HCT116 (cell line): ENCODE measurements around the gene CLTA. TPM values are rescaled to one million over a fixed set of nuclear protein-coding genes. Genes with fewer than 3 reads are reported as not detected.

Experiments used
- ATAC-seq: fragments of 200-7000 bp; cut with Tn5 transposase; 2 replicates; pipeline ENCODE4 v1.9.1; 2020; ENCODE audit warnings: mild to moderate bottlenecking, moderate library complexity
- BruUV-seq: library from RNA; stranded (reverse); fragments of 400-500 nt; replicated peaks from 2 replicates; lab custom pipeline; 2021; lab: Mats Ljungman, UMichigan
- CTCF ChIA-PET: fragments of 300-600 bp; sonication (Branson Sonifier 250); formaldehyde crosslinking; loops from one replicate; lab custom pipeline; 2021; ENCODE audit warnings: antibody characterized with exemption; lab: Charles Lee
- POLR2A ChIA-PET: fragments of 300-600, 350-600 bp; sonication (Branson Sonifier 250); formaldehyde crosslinking; loops from one replicate; lab custom pipeline; 2021; ENCODE audit warnings: antibody characterized with exemption; lab: Charles Lee
- RAD21 ChIA-PET, 2 experiments: fragments of 300-600 bp; sonication (Branson Sonifier 250); formaldehyde crosslinking; loops; one replicate each; lab custom pipeline; 2023; ENCODE audit warnings: low total read pairs in 2 of 2; ENCODE audit not compliant: uncharacterized antibody in 2 of 2, unreplicated experiment in 2 of 2, low non-redundant PET in 1 of 2; lab: Charles Lee
- DNase-seq: peaks from one replicate; pipeline ENCODE4 v3.0.0-alpha.2; 2010; ENCODE audit warnings: low read depth, low spot score
- H2AFZ ChIP-seq: fragments of 200-600 bp; shearing (Covaris generic), sonication (generic); 2 replicates; pipeline ENCODE4 v1.6.1; 2017; ENCODE audit warnings: low read depth, mixed run types, mixed read lengths, antibody characterized with exemption, low read length; ENCODE audit not compliant: poor library complexity, severe bottlenecking
- H3K27ac ChIP-seq: 2 replicates; pipeline ENCODE4 v1.5.1; 2012; ENCODE audit warnings: low read depth, low read length
- H3K27me3 ChIP-seq: fragments of 200-600 bp; sonication (generic); 2 replicates; pipeline ENCODE4 v1.6.1; 2016; ENCODE audit warnings: mixed run types, low read length, mixed read lengths; ENCODE audit not compliant: insufficient read depth
- H3K36me3 ChIP-seq, 2 experiments: fragments of 200-500 bp in 1 of 2; fragments of 200-600 bp in 1 of 2; sonication (Bioruptor generic) in 1 of 2; sonication (generic) in 1 of 2; 2 replicates each; pipeline versions ENCODE4 v1.5.1 to v1.6.1; 2014 to 2016; ENCODE audit warnings: low read length in 2 of 2, inconsistent platforms in 1 of 2, mixed read lengths in 1 of 2, mixed run types in 1 of 2; ENCODE audit not compliant: insufficient read depth in 2 of 2, control insufficient read depth in 1 of 2
- H3K4me1 ChIP-seq, 2 experiments: fragments of 200-600 bp in 1 of 2; sonication (generic) in 1 of 2; 2 replicates each; pipeline versions ENCODE4 v1.5.1 to v1.6.1; 2012 to 2017; ENCODE audit warnings: low read length in 2 of 2, inconsistent platforms in 1 of 2, mild to moderate bottlenecking in 1 of 2, mixed read lengths in 1 of 2, mixed run types in 1 of 2, moderate library complexity in 1 of 2; ENCODE audit not compliant: insufficient read depth in 2 of 2, control insufficient read depth in 1 of 2
- H3K4me2 ChIP-seq: fragments of 200-600 bp; sonication (generic); 2 replicates; pipeline ENCODE4 v1.6.1; 2017; ENCODE audit warnings: mixed run types, low read length, mixed read lengths
- H3K4me3 ChIP-seq, 2 experiments: fragments of 200-600 bp in 1 of 2; sonication (generic) in 1 of 2; replicated peaks in 1 of 2; 2 replicates each; pipeline ENCODE4 v1.5.1; 2011 to 2016; ENCODE audit warnings: low read length in 2 of 2, control low read depth in 1 of 2, low read depth in 1 of 2, mild to moderate bottlenecking in 1 of 2, mixed read lengths in 1 of 2, mixed run types in 1 of 2
- H3K79me2 ChIP-seq: fragments of 200-600 bp; sonication (generic); 2 replicates; pipeline ENCODE4 v1.6.1; 2017; ENCODE audit warnings: mild to moderate bottlenecking, mixed run types, low read length, moderate library complexity, mixed read lengths; ENCODE audit not compliant: insufficient read depth
- H3K9ac ChIP-seq: fragments of 200-600 bp; sonication (generic); 2 replicates; pipeline ENCODE4 v1.6.1; 2016; ENCODE audit warnings: low read length, mixed read lengths
- H3K9me2 ChIP-seq: fragments of 200-600 bp; sonication (generic), shearing (Covaris generic); 2 replicates; pipeline ENCODE4 v1.6.1; 2017; ENCODE audit warnings: mixed run types, mild to moderate bottlenecking, moderate library complexity; ENCODE audit not compliant: insufficient read depth
- H3K9me3 ChIP-seq, 2 experiments: fragments of 200-500 bp in 1 of 2; fragments of 200-600 bp in 1 of 2; sonication (Bioruptor generic) in 1 of 2; sonication (generic) in 1 of 2; 2 replicates each; pipeline ENCODE4 v1.6.1; 2014 to 2017; ENCODE audit warnings: low read length in 2 of 2, mixed read lengths in 2 of 2, inconsistent platforms in 1 of 2, low read depth in 1 of 2, mild to moderate bottlenecking in 1 of 2, mixed run types in 1 of 2, moderate library complexity in 1 of 2; ENCODE audit not compliant: control insufficient read depth in 1 of 2, insufficient read depth in 1 of 2
- H4K20me1 ChIP-seq: fragments of 200-600 bp; sonication (generic), shearing (Covaris generic); 2 replicates; pipeline ENCODE4 v1.6.1; 2017; ENCODE audit warnings: mixed run types, mild to moderate bottlenecking, moderate library complexity; ENCODE audit not compliant: insufficient read depth
- ELF1 ChIP-seq: IDR thresholded peaks from 2 replicates; pipeline ENCODE4 v1.6.1; 2012; ENCODE audit warnings: low read depth, borderline replicate concordance
- EZH2phosphoT487 ChIP-seq: fragments of 200-600 bp; IDR thresholded peaks from 2 replicates; pipeline ENCODE4 v1.6.1; 2018; ENCODE audit warnings: antibody characterized with exemption, borderline replicate concordance
- SIN3A ChIP-seq: IDR thresholded peaks from 2 replicates; pipeline ENCODE4 v1.6.1; 2012; ENCODE audit warnings: low read depth
- TCF7L2 ChIP-seq: IDR thresholded peaks from 2 replicates; pipeline ENCODE4 v1.7.0; 2011; ENCODE audit warnings: borderline replicate concordance, inconsistent platforms; ENCODE audit not compliant: insufficient read depth, insufficient read length; ENCODE audit errors: extremely low read depth
- YY1 ChIP-seq: IDR thresholded peaks from 2 replicates; pipeline ENCODE4 v1.6.1; 2011; ENCODE audit warnings: low read length, low read depth, moderate library complexity, mild to moderate bottlenecking; ENCODE audit not compliant: insufficient replicate concordance; ENCODE audit errors: extremely low read depth
- ZNF274 ChIP-seq: fragments of 200-500 bp; sonication (Bioruptor generic); IDR thresholded peaks from 2 replicates; pipeline ENCODE4 v1.6.1; 2014; ENCODE audit warnings: mild to moderate bottlenecking, low read depth, low read length, inconsistent platforms
- intact Hi-C: fragments of 100-400 bp; cut with micrococcal nuclease; formaldehyde crosslinking; loops from 2 replicates; pipeline ENCODE4 v1.10.0; 2022
- total RNA-seq: library from RNA; stranded (reverse); gene quantifications from one replicate; pipeline ENCODE4 v1.2.1, GENCODE V29; 2021; ENCODE audit not compliant: unreplicated experiment
- TF ChIP-seq, protein P1 (sequence below), 3 experiments: fragments of 200-600 bp in 1 of 3; sonication (generic) in 1 of 3; IDR thresholded peaks in 2 of 3; conservative IDR thresholded peaks in 1 of 3; 2 replicates each; pipeline ENCODE4 v1.5.1; 2012 to 2017; ENCODE audit warnings: low read depth in 2 of 3, low read length in 2 of 3, antibody characterized with exemption in 1 of 3, borderline replicate concordance in 1 of 3, control low read depth in 1 of 3, mild to moderate bottlenecking in 1 of 3, mixed read lengths in 1 of 3, mixed run types in 1 of 3, moderate library complexity in 1 of 3; ENCODE audit not compliant: insufficient read depth in 1 of 3
- TF ChIP-seq, protein P2 (sequence below): IDR thresholded peaks from 2 replicates; pipeline ENCODE4 v1.6.1; 2012
- TF ChIP-seq, protein P3 (sequence below): IDR thresholded peaks from 2 replicates; pipeline ENCODE4 v1.6.1; 2011; ENCODE audit warnings: mild to moderate bottlenecking, low read length, moderate library complexity; ENCODE audit not compliant: insufficient replicate concordance; ENCODE audit errors: extremely low read depth

Gene CLTA
- total RNA-seq, 1 experiment from 2014 or later = 152 TPM

DNA sequence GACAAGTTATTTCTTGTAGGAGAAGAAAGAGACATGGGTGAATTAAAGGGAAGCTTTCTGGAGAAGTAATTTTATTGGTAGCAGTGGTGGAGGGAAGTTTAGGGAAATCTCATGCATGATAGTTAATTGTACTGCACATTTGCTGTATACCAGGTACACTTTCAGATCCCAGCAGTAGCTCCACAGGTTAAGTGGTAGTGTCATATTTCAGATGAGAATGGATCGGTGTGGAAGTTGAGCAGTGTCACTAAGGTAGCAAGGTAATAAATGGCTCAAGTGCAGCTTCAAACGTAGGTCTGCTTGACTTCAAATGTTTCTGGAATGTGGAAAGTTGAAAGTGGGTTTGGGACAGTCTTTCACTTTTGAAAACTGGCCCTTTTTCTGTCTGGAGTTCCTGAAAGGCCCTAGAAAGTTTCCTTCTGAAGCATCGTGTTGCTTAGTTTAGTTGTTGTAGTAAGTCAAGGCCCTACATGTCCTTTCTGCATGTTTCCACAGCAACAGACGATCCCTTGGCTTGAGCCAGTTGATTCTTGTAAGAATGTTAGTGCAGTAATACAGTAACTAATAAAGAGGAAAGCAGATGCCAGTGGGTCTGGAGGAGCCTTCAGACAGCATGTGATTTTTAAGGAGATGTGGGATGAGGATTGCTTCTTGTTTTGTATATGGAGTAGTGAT, 3.7 kb downstream of the CLTA start:
- no peak overlapping the region for H2AFZ ChIP-seq

DNA sequence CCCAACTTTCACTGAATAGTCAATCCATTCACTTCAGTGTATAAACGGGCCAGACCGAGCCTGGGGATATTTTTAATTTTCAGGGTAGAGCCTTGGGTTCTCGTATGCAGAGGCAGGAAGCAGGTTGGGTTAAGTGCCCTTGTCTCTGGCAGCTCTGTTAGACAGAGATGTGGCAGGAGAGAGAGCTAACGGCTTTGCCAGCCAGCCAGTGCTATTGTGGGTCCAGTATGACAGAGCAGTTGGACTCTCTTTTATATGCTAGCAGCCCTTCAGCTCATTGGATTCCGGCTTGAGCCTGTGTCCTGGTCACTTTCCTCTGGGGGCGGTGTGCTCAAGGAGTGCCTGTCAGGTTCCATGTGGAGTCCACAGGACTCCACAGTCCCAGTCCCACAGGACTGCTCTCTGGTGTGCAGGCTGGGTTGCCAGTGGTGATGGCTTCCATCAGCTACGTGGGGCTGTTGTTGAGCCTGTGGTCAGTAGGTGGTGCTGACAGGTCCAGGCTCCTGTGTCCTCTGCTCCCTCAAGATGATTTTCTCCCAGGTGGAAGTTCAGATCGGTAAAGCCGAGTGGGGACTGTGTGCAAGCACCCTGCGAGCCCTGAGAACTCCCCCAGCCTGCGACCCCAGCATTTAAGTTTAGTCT, 14.3 kb downstream of the CLTA start:
- Histone ChIP-seq H3K27ac (no peak overlapping the region), H4K20me1 (no peaks in the 10 kb centered on the region), H3K27me3 (no peaks in the 10 kb centered on the region), H3K9ac (no peak overlapping the region), H3K9me3 (no peaks in the 10 kb centered on the region), H2AFZ (no peak overlapping the region), H3K36me3 (peaks cover 66 to 82% of the 10 kb centered on the region in 2 experiments; a peak in 3 of 4 replicates), H3K4me3 (no peak overlapping the region), H3K4me2 (no peak overlapping the region), H3K79me2 (peaks cover 74% of the 10 kb centered on the region), H3K9me2 (no peaks in the 10 kb centered on the region), H3K4me1 (no peaks in the 10 kb centered on the region)
- RAD21 ChIA-PET = no interaction called here
- intact Hi-C loops = no loop called here
- BruUV-seq = no TSS peak
- ATAC-seq = peak; percentile 89
- POLR2A ChIA-PET = interaction anchor here (1.0 kb wide), 1 partner anchor 15 kb away, joined by 3 read pairs; no protein-coding TSS in a partner anchor
- CTCF ChIA-PET = interaction anchor here (0.8 to 0.9 kb wide), 2 partner anchors 15 to 124 kb away, joined by 3 to 5 read pairs; partner anchors contain the start of gene CLTA
- DNase-seq = no peak
- TF ChIP-seq, protein P1, sequence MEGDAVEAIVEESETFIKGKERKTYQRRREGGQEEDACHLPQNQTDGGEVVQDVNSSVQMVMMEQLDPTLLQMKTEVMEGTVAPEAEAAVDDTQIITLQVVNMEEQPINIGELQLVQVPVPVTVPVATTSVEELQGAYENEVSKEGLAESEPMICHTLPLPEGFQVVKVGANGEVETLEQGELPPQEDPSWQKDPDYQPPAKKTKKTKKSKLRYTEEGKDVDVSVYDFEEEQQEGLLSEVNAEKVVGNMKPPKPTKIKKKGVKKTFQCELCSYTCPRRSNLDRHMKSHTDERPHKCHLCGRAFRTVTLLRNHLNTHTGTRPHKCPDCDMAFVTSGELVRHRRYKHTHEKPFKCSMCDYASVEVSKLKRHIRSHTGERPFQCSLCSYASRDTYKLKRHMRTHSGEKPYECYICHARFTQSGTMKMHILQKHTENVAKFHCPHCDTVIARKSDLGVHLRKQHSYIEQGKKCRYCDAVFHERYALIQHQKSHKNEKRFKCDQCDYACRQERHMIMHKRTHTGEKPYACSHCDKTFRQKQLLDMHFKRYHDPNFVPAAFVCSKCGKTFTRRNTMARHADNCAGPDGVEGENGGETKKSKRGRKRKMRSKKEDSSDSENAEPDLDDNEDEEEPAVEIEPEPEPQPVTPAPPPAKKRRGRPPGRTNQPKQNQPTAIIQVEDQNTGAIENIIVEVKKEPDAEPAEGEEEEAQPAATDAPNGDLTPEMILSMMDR (IDR thresholded peaks at IDR 0.05 in 2 of 3, conservative IDR thresholded peaks at IDR 0.05 in 1 of 3; ENCODE audit: borderline replicate concordance in 1 of 3, insufficient read depth in 1 of 3, low read depth in 2 of 3, low read length in 2 of 3) = peak in 2 of 3 experiments; percentile 26 to 39; a peak in 3 of 6 replicates
- TF ChIP-seq, protein P2, sequence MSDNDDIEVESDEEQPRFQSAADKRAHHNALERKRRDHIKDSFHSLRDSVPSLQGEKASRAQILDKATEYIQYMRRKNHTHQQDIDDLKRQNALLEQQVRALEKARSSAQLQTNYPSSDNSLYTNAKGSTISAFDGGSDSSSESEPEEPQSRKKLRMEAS = no peak
- TF ChIP-seq YY1 (no peak), EZH2phosphoT487 (no peak), SIN3A (no peak), ZNF274 (no peak), ELF1 (no peak)
- TF ChIP-seq, protein P3, sequence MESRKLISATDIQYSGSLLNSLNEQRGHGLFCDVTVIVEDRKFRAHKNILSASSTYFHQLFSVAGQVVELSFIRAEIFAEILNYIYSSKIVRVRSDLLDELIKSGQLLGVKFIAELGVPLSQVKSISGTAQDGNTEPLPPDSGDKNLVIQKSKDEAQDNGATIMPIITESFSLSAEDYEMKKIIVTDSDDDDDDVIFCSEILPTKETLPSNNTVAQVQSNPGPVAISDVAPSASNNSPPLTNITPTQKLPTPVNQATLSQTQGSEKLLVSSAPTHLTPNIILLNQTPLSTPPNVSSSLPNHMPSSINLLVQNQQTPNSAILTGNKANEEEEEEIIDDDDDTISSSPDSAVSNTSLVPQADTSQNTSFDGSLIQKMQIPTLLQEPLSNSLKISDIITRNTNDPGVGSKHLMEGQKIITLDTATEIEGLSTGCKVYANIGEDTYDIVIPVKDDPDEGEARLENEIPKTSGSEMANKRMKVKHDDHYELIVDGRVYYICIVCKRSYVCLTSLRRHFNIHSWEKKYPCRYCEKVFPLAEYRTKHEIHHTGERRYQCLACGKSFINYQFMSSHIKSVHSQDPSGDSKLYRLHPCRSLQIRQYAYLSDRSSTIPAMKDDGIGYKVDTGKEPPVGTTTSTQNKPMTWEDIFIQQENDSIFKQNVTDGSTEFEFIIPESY = no peak

More for the DNA sequence above, 3.7 kb downstream of the CLTA start:
- H3K27ac ChIP-seq = no peak overlapping the region
- intact Hi-C loops = no loop called here
- no peak overlapping the region for H3K4me2 ChIP-seq
- 0 out of 2 replicates have a peak, but pooled peaks cover 5% of the 10 kb centered on the region for H4K20me1 ChIP-seq
- no peaks in the 10 kb centered on the region for H3K27me3 ChIP-seq
- ChIA-PET CTCF (no interaction called here), RAD21 (no interaction called here), POLR2A (no interaction called here)
- H3K4me1 ChIP-seq = peaks cover 12 to 20% of the 10 kb centered on the region in 2 experiments
- no TSS peak for BruUV-seq
- DNase-seq = no peak
- H3K9ac ChIP-seq = no peak overlapping the region
- no peak overlapping the region for H3K4me3 ChIP-seq
- peaks cover 65% of the 10 kb centered on the region for H3K79me2 ChIP-seq
- H3K36me3 ChIP-seq = peaks cover 13 to 21% of the 10 kb centered on the region in 2 experiments
- no peaks in the 10 kb centered on the region for H3K9me3 ChIP-seq
- no peak for TF ChIP-seq TCF7L2
- ATAC-seq = no peak
- no peaks in the 10 kb centered on the region for H3K9me2 ChIP-seq
